H9 (cell line): Measurements from ENCODE around the gene MARS1. TPM values are rescaled to one million over a fixed set of nuclear protein-coding genes. Genes with fewer than 3 reads are reported as not detected.

Experiments
- DNase-seq: peaks from one replicate; pipeline ENCODE4 v3.0.0-alpha.2; 2017
- H2AFZ ChIP-seq: one replicate; pipeline ENCODE4 v1.6.1; 2013; ENCODE audit warnings: mild to moderate bottlenecking, low read length, control low read depth, moderate library complexity
- H2AK5ac ChIP-seq: 2 replicates; pipeline ENCODE4 v1.6.1; 2013; ENCODE audit warnings: low read length, control low read depth, mixed read lengths; ENCODE audit not compliant: insufficient read length
- H2BK120ac ChIP-seq: one replicate; pipeline ENCODE4 v1.6.1; 2013; ENCODE audit warnings: low read depth, mild to moderate bottlenecking, low read length, control low read depth, inconsistent platforms; ENCODE audit not compliant: poor library complexity, severe bottlenecking
- H2BK12ac ChIP-seq: 2 replicates; pipeline ENCODE4 v1.6.1; 2013; ENCODE audit warnings: low read length, control low read depth, mixed read lengths, low read depth; ENCODE audit not compliant: insufficient read length
- H2BK15ac ChIP-seq: 2 replicates; pipeline ENCODE4 v1.6.1; 2013; ENCODE audit warnings: low read depth, low read length, control low read depth
- H2BK20ac ChIP-seq: one replicate; pipeline ENCODE4 v1.6.1; 2013; ENCODE audit warnings: low read depth, mild to moderate bottlenecking, low read length, control low read depth, inconsistent platforms; ENCODE audit not compliant: poor library complexity, severe bottlenecking
- H2BK5ac ChIP-seq: 2 replicates; pipeline ENCODE4 v1.6.1; 2013; ENCODE audit warnings: low read length, control low read depth, mixed read lengths; ENCODE audit not compliant: insufficient read length
- H3K14ac ChIP-seq: 2 replicates; pipeline ENCODE4 v1.6.1; 2013; ENCODE audit warnings: low read length, control low read depth; ENCODE audit not compliant: insufficient read depth
- H3K18ac ChIP-seq: 2 replicates; pipeline ENCODE4 v1.6.1; 2013; ENCODE audit warnings: low read depth, mild to moderate bottlenecking, mixed read lengths, low read length, control low read depth; ENCODE audit not compliant: insufficient read length
- H3K23ac ChIP-seq: 2 replicates; pipeline ENCODE4 v1.6.1; 2013; ENCODE audit warnings: low read length, control low read depth, mixed read lengths, low read depth; ENCODE audit not compliant: insufficient read length
- H3K23me2 ChIP-seq: 2 replicates; pipeline ENCODE4 v1.6.1; 2013; ENCODE audit warnings: low read depth, mild to moderate bottlenecking, mixed read lengths, low read length, control low read depth; ENCODE audit not compliant: insufficient read length, poor library complexity, severe bottlenecking
- H3K27ac ChIP-seq: 2 replicates; pipeline ENCODE4 v1.5.1; 2013; ENCODE audit warnings: low read length, control low read depth, mixed read lengths, low read depth; ENCODE audit not compliant: insufficient read length
- H3K27me3 ChIP-seq: 2 replicates; pipeline ENCODE4 v1.6.1; 2013; ENCODE audit warnings: low read length, control low read depth, inconsistent platforms; ENCODE audit not compliant: insufficient read depth
- H3K4ac ChIP-seq: 2 replicates; pipeline ENCODE4 v1.6.1; 2013; ENCODE audit warnings: low read depth, mild to moderate bottlenecking, control low read depth, inconsistent platforms, low read length, moderate library complexity
- H3K4me1 ChIP-seq: 2 replicates; pipeline ENCODE4 v1.6.1; 2013; ENCODE audit warnings: low read length, control low read depth, inconsistent platforms; ENCODE audit not compliant: insufficient read depth
- H3K4me2 ChIP-seq: 2 replicates; pipeline ENCODE4 v1.6.1; 2013; ENCODE audit warnings: low read length, control low read depth, mixed read lengths; ENCODE audit not compliant: insufficient read length, insufficient read depth
- H3K56ac ChIP-seq: 2 replicates; pipeline ENCODE4 v1.6.1; 2013; ENCODE audit warnings: low read depth, mild to moderate bottlenecking, mixed read lengths, low read length, control low read depth; ENCODE audit not compliant: insufficient read length
- H3K79me1 ChIP-seq: 2 replicates; pipeline ENCODE4 v1.6.1; 2013; ENCODE audit warnings: low read depth, mild to moderate bottlenecking, moderate library complexity, low read length, control low read depth, inconsistent platforms; ENCODE audit not compliant: insufficient read depth, poor library complexity, severe bottlenecking
- H3K79me2 ChIP-seq: 2 replicates; pipeline ENCODE4 v1.6.1; 2013; ENCODE audit warnings: low read length, control low read depth, inconsistent platforms; ENCODE audit not compliant: insufficient read depth
- H3K9ac ChIP-seq: 2 replicates; pipeline ENCODE4 v1.6.1; 2013; ENCODE audit warnings: low read length, control low read depth, mixed read lengths; ENCODE audit not compliant: insufficient read length; ENCODE audit errors: extremely low read depth
- H3K9me3 ChIP-seq: one replicate; pipeline ENCODE4 v1.6.1; 2013; ENCODE audit warnings: low read depth, low read length, inconsistent platforms; ENCODE audit not compliant: control insufficient read depth
- H3T11ph ChIP-seq: one replicate; pipeline ENCODE4 v1.6.1; 2013; ENCODE audit warnings: mild to moderate bottlenecking, low read length, control low read depth, inconsistent platforms
- H4K20me1 ChIP-seq: one replicate; pipeline ENCODE4 v1.6.1; 2013; ENCODE audit not compliant: control insufficient read depth, insufficient read length, insufficient read depth
- H4K5ac ChIP-seq: 2 replicates; pipeline ENCODE4 v1.6.1; 2013; ENCODE audit warnings: low read depth, mild to moderate bottlenecking, mixed read lengths, low read length, control low read depth; ENCODE audit not compliant: insufficient read length
- H4K8ac ChIP-seq: replicated peaks from 2 replicates; pipeline ENCODE4 v1.6.1; 2013; ENCODE audit warnings: low read length, control low read depth, mixed read lengths, low read depth; ENCODE audit not compliant: insufficient read length
- H4K91ac ChIP-seq: 2 replicates; pipeline ENCODE4 v1.6.1; 2013; ENCODE audit warnings: low read depth, mild to moderate bottlenecking, moderate library complexity, mixed read lengths, low read length, control low read depth; ENCODE audit not compliant: insufficient read length
- H3K27ac Mint-ChIP-seq, 3 experiments: 2 replicates in 2 of 3; 3 replicates in 1 of 3; pipeline ENCODE4 v1.8.0; 2020 to 2021; ENCODE audit warnings: mixed read lengths in 3 of 3, mild to moderate bottlenecking in 1 of 3, moderate library complexity in 1 of 3
- H3K27me3 Mint-ChIP-seq: 2 replicates; pipeline ENCODE4 v1.8.0; 2021; ENCODE audit warnings: low read depth, mild to moderate bottlenecking, moderate library complexity, mixed read lengths
- H3K36me3 Mint-ChIP-seq, 3 experiments: 2 replicates in 2 of 3; 3 replicates in 1 of 3; pipeline ENCODE4 v1.8.0; 2020 to 2021; ENCODE audit warnings: low read depth in 3 of 3, mixed read lengths in 3 of 3; ENCODE audit not compliant: insufficient read depth in 1 of 3
- H3K4me1 Mint-ChIP-seq, 2 experiments: 2 replicates each; pipeline ENCODE4 v1.8.0; 2020; ENCODE audit warnings: mixed read lengths in 2 of 2
- H3K4me3 Mint-ChIP-seq, 2 experiments: 2 replicates in 1 of 2; 3 replicates in 1 of 2; pipeline ENCODE4 v1.8.0; 2020 to 2021; ENCODE audit warnings: mild to moderate bottlenecking in 2 of 2, mixed read lengths in 2 of 2, moderate library complexity in 1 of 2
- H3K9me3 Mint-ChIP-seq, 2 experiments: 2 replicates in 1 of 2; 3 replicates in 1 of 2; pipeline ENCODE4 v1.8.0; 2020; ENCODE audit warnings: mild to moderate bottlenecking in 2 of 2, mixed read lengths in 2 of 2, moderate library complexity in 1 of 2
- CTCF ChIP-seq: fragments of 200-600 bp; sonication (generic); conservative IDR thresholded peaks from 3 replicates; pipeline ENCODE4 v1.8.0; 2021; ENCODE audit warnings: antibody characterized with exemption, mild to moderate bottlenecking
- WGBS: extraction: QIAGEN DNeasy Blood & Tissue Kit; methylation state at CpG from one replicate; pipeline ENCODE4 v1.1.7; 2013; ENCODE audit warnings: missing lambda C conversion rate, low lambda C conversion rate, mixed read lengths; ENCODE audit not compliant: insufficient read length; ENCODE audit errors: extremely low coverage; 5-methylcytosine and 5-hydroxymethylcytosine counted together
- total RNA-seq: library from RNA; stranded (reverse); gene quantifications from 2 replicates; pipeline ENCODE4 v1.2.1, GENCODE V29; 2021

The MARS1 gene
- total RNA-seq, 1 experiment from 2014 or later: 368 TPM

- TF ChIP-seq CTCF: no peak
- no peak overlapping the region for H3K27ac Mint-ChIP-seq
- no peak overlapping the region for H2BK20ac ChIP-seq
Measured at GRCh38 chr12:57469296-57470164, 18.3 kb upstream of the MARS1 start.

More at GRCh38 chr12:57469296-57470164, 18.3 kb upstream of the MARS1 start:
- H3K9ac ChIP-seq: no peak overlapping the region
- H2AK5ac ChIP-seq: no peak overlapping the region
- no peak overlapping the region for H2BK15ac ChIP-seq
- no peak overlapping the region for H2BK120ac ChIP-seq
- no peaks in the 10 kb centered on the region for H3K79me2 ChIP-seq
- H3T11ph ChIP-seq: no peak overlapping the region
- no peak for DNase-seq
- no peak overlapping the region for H4K91ac ChIP-seq
- no CpG with 5 or more reads among the region's 10 CpGs for WGBS
- H3K27ac ChIP-seq: no peak overlapping the region
- no peak overlapping the region for H4K8ac ChIP-seq
- H3K4ac ChIP-seq: no peak overlapping the region
- no peak overlapping the region for H3K23ac ChIP-seq
- no peaks in the 10 kb centered on the region for H3K79me1 ChIP-seq
- no peaks in the 10 kb centered on the region for H3K9me3 ChIP-seq
- H3K4me2 ChIP-seq: no peak overlapping the region
- H3K36me3 Mint-ChIP-seq: peaks cover 0 to 28% (median 17%) of the 10 kb centered on the region in 3 experiments
- H4K20me1 ChIP-seq: no peaks in the 10 kb centered on the region
- peaks cover 52% of the 10 kb centered on the region for H3K27me3 Mint-ChIP-seq
- H3K27me3 ChIP-seq: peaks cover 13% of the 10 kb centered on the region; the same call in 1 of the 2 replicates
- H3K4me3 Mint-ChIP-seq: no peak overlapping the region
- no peak overlapping the region for H3K18ac ChIP-seq
- H3K9me3 Mint-ChIP-seq: no peaks in the 10 kb centered on the region
- H4K5ac ChIP-seq: no peak overlapping the region
- H3K4me1 ChIP-seq: no peaks in the 10 kb centered on the region
- H3K56ac ChIP-seq: no peak overlapping the region
- no peaks in the 10 kb centered on the region for H3K23me2 ChIP-seq
- H2AFZ ChIP-seq: no peak overlapping the region
- no peaks in the 10 kb centered on the region; a peak in 1 of 4 replicates for H3K4me1 Mint-ChIP-seq
- H2BK12ac ChIP-seq: no peak overlapping the region
- H3K14ac ChIP-seq: no peak overlapping the region
- no peak overlapping the region for H2BK5ac ChIP-seq
